SH-SY5Y (cell line): Measurements from ENCODE around the gene RAB25.

Source experiments
- GATA2 ChIP-seq: IDR thresholded peaks from 2 replicates; pipeline ENCODE4 v1.6.1; 2011; ENCODE audit warnings: mild to moderate bottlenecking, low read depth, low read length
- GATA3 ChIP-seq: IDR thresholded peaks from 2 replicates; pipeline ENCODE4 v1.6.1; 2011; ENCODE audit warnings: low read depth, mild to moderate bottlenecking, low read length, moderate library complexity

The RAB25 gene

GRCh38 chr1:156081917-156082308 lies 21.0 kb downstream of the RAB25 start:
- TF ChIP-seq GATA2 (no peak), GATA3 (no peak)

GRCh38 chr1:156082309-156083091 lies 21.5 kb downstream of the RAB25 start, which contains the start of gene MEX3A:
MEX3A (minus strand) TSS chr1:156082465; CDS start chr1:156081998, 467 bp downstream.
- TF ChIP-seq GATA2 (0 out of 2 replicates have a peak, but pooled peaks have one; percentile 25), GATA3 (no peak)

GRCh38 chr1:156083800-156084790 lies 23.1 kb downstream of the RAB25 start:
- TF ChIP-seq GATA2 (no peak), GATA3 (no peak)

- TF ChIP-seq GATA2 (no peak), GATA3 (no peak)
Observed at GRCh38 chr1:156086256-156086662, 25.3 kb downstream of the RAB25 start.

GRCh38 chr1:156089704-156090103 lies 28.7 kb downstream of the RAB25 start:
- TF ChIP-seq GATA3 (no peak), GATA2 (no peak)

GRCh38 chr1:156090138-156090839 lies 29.3 kb downstream of the RAB25 start:
- TF ChIP-seq GATA2: no peak
- TF ChIP-seq GATA3: no peak

- TF ChIP-seq GATA2 (no peak), GATA3 (no peak)
Observed at GRCh38 chr1:156090840-156091188, 29.9 kb downstream of the RAB25 start.

- TF ChIP-seq GATA3 (no peak), GATA2 (no peak)
Observed at GRCh38 chr1:156091610-156092009, 30.6 kb downstream of the RAB25 start.

GRCh38 chr1:156095906-156096508 lies 35.0 kb downstream of the RAB25 start:
- no peak for TF ChIP-seq GATA3
- no peak for TF ChIP-seq GATA2

- TF ChIP-seq GATA3 (no peak), GATA2 (no peak)
Observed at GRCh38 chr1:156096640-156097391, 35.9 kb downstream of the RAB25 start.

- TF ChIP-seq GATA2: no peak
- no peak for TF ChIP-seq GATA3
Observed at GRCh38 chr1:156097499-156098178, 36.7 kb downstream of the RAB25 start.

GRCh38 chr1:156098784-156099183 lies 37.8 kb downstream of the RAB25 start:
- TF ChIP-seq GATA2 (no peak), GATA3 (no peak)

GRCh38 chr1:156099282-156099681 lies 38.3 kb downstream of the RAB25 start:
- TF ChIP-seq GATA2 (no peak), GATA3 (no peak)
